AG10803 (cell line): ENCODE data around the gene ACTL9.

Experiments used
- DNase-seq: peaks from one replicate; pipeline ENCODE4 v3.0.0; 2010; ENCODE audit warnings: low read depth
- H3K4me3 ChIP-seq: 2 replicates; pipeline ENCODE4 v1.5.1; 2011; ENCODE audit warnings: mild to moderate bottlenecking, low read length, control low read depth
- CTCF ChIP-seq: conservative IDR thresholded peaks from 2 replicates; pipeline ENCODE4 v1.5.1; 2011; ENCODE audit warnings: mild to moderate bottlenecking, low read length, control low read depth, inconsistent platforms

The ACTL9 gene

GRCh38 chr19:8684001-8684902 lies 14.3 kb downstream of the ACTL9 start:
- no peak for DNase-seq
- no peak for TF ChIP-seq CTCF
- H3K4me3 ChIP-seq: no peak overlapping the region

- DNase-seq: no peak
- H3K4me3 ChIP-seq: no peak overlapping the region
- TF ChIP-seq CTCF: no peak
These were observed 15.7 kb downstream of the ACTL9 start for GRCh38 chr19:8682931-8683330.

GRCh38 chr19:8682472-8682871 lies 16.1 kb downstream of the ACTL9 start:
- no peak overlapping the region for H3K4me3 ChIP-seq
- no peak for TF ChIP-seq CTCF
- DNase-seq: no peak

- DNase-seq: no peak
- no peak overlapping the region for H3K4me3 ChIP-seq
- no peak for TF ChIP-seq CTCF
These were observed 17.1 kb downstream of the ACTL9 start for GRCh38 chr19:8681345-8682029.

GRCh38 chr19:8680676-8681344 lies 17.8 kb downstream of the ACTL9 start:
- H3K4me3 ChIP-seq: no peak overlapping the region
- no peak for TF ChIP-seq CTCF
- DNase-seq: no peak

GRCh38 chr19:8678244-8678807 lies 20.3 kb downstream of the ACTL9 start:
- no peak for TF ChIP-seq CTCF
- no peak overlapping the region for H3K4me3 ChIP-seq
- no peak for DNase-seq
